ENCODE data around the gene TRIM47.
"Not testable (repeated sequence)": the region's sequence is repeated elsewhere in the genome, so short reads cannot be mapped to it uniquely, and the experiment has no call there.

TRIM47 gene

DNA sequence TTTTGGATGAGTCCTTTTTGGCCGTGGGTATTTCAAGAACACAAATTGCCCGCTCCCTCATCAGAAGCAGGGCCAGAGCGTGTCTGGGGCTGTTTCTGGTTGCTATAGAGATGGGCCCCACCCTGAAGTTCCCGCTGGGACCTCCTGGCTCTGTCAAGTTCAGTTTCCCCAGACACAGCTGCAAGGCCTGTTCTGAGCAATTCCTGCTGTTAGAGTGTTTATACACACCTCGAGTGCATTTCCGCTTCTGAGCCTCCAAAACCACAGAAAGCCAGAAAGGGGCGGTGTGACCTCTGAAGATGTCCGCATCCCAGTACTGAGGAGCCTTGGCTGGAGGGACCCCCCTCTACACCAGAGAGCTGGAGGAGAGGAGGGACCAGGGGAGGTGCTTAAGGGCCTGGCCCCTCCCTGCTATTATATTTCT lies 13.9 kb downstream of the TRIM47 start:
- H3K4me3 ChIP-seq (ENCODE audit: low read depth, low read length) = no peak overlapping the region
- peak; percentile 82 for DNase-seq (ENCODE audit: low read depth)
- TF ChIP-seq, protein P1, sequence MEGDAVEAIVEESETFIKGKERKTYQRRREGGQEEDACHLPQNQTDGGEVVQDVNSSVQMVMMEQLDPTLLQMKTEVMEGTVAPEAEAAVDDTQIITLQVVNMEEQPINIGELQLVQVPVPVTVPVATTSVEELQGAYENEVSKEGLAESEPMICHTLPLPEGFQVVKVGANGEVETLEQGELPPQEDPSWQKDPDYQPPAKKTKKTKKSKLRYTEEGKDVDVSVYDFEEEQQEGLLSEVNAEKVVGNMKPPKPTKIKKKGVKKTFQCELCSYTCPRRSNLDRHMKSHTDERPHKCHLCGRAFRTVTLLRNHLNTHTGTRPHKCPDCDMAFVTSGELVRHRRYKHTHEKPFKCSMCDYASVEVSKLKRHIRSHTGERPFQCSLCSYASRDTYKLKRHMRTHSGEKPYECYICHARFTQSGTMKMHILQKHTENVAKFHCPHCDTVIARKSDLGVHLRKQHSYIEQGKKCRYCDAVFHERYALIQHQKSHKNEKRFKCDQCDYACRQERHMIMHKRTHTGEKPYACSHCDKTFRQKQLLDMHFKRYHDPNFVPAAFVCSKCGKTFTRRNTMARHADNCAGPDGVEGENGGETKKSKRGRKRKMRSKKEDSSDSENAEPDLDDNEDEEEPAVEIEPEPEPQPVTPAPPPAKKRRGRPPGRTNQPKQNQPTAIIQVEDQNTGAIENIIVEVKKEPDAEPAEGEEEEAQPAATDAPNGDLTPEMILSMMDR (IDR thresholded peaks at IDR 0.05; ENCODE audit: low read depth, low read length, missing control alignments) = no peak

DNA sequence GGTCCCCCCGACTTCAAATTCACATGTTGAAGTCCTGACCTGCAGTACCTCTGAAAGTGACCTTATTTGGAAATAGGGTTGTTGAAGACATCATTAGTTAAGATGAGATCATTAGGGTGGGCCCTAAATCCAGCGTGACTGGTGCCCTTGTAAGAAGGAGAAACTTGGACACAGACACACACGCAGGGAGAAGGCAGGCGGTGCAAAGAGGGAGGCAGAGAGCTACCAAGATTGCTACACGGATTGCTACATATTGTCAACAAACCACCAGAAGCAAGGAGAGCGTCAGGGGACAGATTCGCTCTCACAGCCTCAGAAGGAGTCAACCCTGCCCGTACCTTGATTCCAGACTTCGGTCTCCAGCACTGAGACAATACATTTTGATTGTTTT lies 16.5 kb downstream of the TRIM47 start:
- no peak overlapping the region for H3K4me3 ChIP-seq (ENCODE audit: low read depth, low read length)
- no peak for DNase-seq (ENCODE audit: low read depth)
- TF ChIP-seq, protein P1 (IDR thresholded peaks at IDR 0.05; ENCODE audit: low read depth, low read length, missing control alignments) = no peak

DNA sequence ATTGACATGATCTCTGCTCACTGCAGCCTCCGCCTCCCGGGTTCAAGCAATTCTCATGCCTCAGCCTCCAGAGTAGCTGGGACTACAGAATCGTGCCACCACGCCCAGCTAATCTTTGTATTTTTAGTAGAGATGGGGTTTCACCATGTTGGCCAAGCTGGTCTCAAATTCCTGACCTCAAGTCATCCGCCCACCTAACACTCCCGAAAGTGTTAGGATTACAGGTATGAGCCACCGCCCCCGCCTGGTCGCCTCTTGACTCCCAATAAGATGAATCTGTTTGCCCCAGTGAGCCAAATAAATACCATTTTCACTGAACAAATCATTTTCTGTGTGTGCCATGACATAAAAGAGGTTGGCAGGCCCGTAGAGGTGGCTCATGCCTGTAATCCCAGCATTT lies 19.0 kb downstream of the TRIM47 start:
- not testable (repeated sequence) for H3K4me3 ChIP-seq (ENCODE audit: low read depth, low read length); DNase-seq (ENCODE audit: low read depth)

DNA sequence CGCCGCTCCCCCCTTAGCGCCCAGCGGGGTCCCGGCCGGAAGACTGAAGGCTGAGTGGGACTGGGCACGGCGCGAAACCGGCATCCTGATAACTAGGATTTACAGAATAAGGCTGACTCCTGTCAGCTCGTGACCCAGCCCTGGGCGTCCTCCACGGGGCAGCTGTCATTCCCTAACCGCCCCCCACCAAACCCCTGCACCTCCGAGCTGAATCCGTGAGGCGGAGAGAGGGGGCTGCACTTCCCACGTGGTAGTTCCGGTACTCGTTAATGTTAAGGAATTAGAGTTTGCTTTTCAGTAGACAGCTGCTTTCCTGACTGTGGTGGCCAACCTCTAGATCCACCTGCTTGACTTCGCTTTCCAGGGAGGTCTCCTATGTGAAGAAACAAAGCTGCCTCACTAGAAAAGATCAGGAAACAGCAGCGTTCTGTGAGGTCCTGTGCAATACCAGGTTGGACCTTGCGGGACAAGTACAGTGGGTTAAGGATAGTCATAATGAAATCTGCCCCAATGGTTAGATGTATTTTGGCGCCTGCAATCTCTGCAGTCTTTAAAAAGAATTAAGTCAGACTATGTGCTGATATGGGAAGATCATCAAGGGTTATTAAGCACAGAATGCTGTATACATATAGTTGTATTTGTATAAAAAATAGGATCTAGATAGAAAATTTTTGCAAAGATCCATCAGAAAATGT lies 22.2 kb downstream of the TRIM47 start:
- DNase-seq (ENCODE audit: low read depth) = no peak
- TF ChIP-seq, protein P1 (IDR thresholded peaks at IDR 0.05; ENCODE audit: low read depth, low read length, missing control alignments) = no peak
- H3K4me3 ChIP-seq (ENCODE audit: low read depth, low read length) = peak overlapping the region; percentile 75

DNA sequence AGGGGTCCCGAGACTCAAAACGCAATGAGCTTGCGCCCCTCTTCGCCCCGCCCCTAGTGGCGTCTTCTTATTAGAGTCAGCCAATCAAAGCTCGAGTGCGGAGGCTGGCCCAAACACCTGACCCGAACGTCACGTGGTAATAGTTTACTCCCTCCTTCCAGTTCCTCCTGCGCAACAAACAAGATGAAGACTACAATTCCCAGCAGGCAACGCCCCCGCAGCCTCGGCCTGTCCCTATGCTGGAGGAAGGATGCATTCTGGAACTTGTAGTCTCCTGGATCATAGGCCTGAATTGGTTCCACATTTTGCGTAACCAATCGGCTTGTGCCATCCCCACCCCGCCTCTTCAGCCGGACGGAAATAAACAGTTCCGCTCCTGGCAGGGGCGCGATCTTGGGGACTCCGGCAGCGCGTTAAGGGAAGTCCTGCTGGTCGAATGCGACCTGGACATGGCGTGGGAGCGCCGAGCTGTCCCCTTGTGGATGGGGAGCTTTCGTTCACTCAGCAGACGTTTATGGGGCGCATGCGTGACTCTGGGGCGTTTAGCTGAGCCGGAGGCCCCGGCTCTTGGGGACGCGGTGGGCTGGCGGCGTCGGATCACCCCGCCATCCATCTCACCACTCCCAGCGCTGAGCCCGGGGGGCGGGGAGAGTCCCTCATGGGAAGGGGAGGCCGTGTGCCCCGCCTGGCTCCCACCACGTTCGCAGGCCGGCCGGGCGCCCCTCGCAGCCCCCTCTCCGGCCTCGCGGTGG lies 22.9 kb downstream of the TRIM47 start, which contains the start of gene WBP2:
Gene WBP2 (minus strand): TSS at position 26 of the 752 bp plus-strand sequence. CDS start 38 bp downstream, outside the sequence.
- peak; percentile 100 for DNase-seq (ENCODE audit: low read depth)
- H3K4me3 ChIP-seq (ENCODE audit: low read depth, low read length) = peak within 1 kb of the TSS; percentile 75

DNA sequence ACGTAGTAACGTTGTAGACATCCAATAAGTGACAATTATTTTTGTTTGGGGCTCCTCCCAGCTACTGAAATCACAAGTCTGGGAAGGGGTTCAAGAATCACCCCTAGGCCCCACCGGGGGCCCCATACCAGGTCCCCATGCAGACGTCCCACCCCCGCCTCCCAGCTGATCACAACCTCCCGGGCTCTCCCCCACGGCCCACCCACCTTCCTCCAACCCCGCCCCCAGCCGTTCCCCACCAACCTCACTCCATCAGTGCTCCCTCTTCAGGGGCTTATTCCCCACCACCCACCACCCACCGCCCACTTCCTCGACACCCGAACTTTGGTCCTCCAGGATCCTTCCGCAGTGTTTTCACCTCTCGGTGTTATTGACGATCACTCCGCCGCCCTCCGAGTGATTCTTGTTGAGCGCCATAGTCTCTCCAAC lies 23.5 kb downstream of the TRIM47 start:
- TF ChIP-seq, protein P1 (IDR thresholded peaks at IDR 0.05; ENCODE audit: low read depth, low read length, missing control alignments) = peak; percentile 16
- peak overlapping the region; percentile 58 for H3K4me3 ChIP-seq (ENCODE audit: low read depth, low read length)
- no peak for DNase-seq (ENCODE audit: low read depth)

More for the DNA sequence above, 22.9 kb downstream of the TRIM47 start, which contains the start of gene WBP2:
- TF ChIP-seq, protein P1 (IDR thresholded peaks at IDR 0.05; ENCODE audit: low read depth, low read length, missing control alignments) = peak; percentile 36

DNA sequence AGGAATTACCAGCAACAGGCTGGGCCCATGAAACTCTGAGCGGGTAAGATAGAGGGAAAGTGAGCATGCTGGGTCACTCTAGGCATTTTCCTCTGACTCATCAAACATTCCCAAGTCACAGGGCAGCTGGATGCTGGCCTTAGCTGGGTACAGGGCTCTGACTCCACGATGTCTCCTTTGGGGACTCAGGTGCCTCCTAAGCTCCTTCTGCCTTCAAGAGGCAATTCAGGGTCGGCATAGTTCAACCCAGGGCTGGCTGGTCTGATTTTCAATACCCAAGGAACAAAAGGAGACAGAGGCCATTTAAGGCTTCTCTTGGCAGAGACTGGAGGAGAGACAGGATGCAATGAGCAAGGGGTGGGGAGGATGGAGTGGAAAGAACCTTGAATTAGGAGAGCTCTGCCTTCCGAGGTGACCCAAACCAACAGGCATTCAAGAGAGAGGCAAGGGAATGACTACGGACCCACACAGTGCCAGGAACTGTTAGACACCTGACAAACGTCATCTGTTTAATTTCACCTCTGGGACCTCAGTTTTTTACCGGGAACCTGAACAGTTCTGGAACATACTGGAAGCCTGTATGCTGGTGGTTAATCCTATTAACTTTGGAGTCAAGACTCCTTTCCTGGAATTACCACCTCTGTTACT lies 24.2 kb downstream of the TRIM47 start:
- H3K4me3 ChIP-seq (ENCODE audit: low read depth, low read length) = peak overlapping the region; percentile 58
- TF ChIP-seq, protein P1 (IDR thresholded peaks at IDR 0.05; ENCODE audit: low read depth, low read length, missing control alignments) = no peak
- no peak for DNase-seq (ENCODE audit: low read depth)
